ENCODE measurements around the gene ARHGAP26. TPM values are rescaled to one million over a fixed set of nuclear protein-coding genes. Genes with fewer than 3 reads are reported as not detected.

ARHGAP26 gene
- total RNA-seq, 1 experiment from 2014 or later, result 1.7 TPM

GRCh38 chr5:143268388-143268787 lies 498.2 kb downstream of the ARHGAP26 start:
- DNase-seq (ENCODE audit: low spot score), result no peak

- no peak for DNase-seq (ENCODE audit: low spot score)
Observed at GRCh38 chr5:143271431-143271830, 501.3 kb downstream of the ARHGAP26 start.

- DNase-seq (ENCODE audit: low spot score), result no peak
Observed at GRCh38 chr5:143274952-143275351, 504.8 kb downstream of the ARHGAP26 start.

- DNase-seq (ENCODE audit: low spot score), result no peak
Observed at GRCh38 chr5:143275512-143276363, 505.6 kb downstream of the ARHGAP26 start.

GRCh38 chr5:143277536-143277935 lies 507.4 kb downstream of the ARHGAP26 start:
- DNase-seq (ENCODE audit: low spot score), result no peak

Other genes with a start within 250 kb of the ARHGAP26 start
- gene FGF1, start 84.3 kb upstream of the ARHGAP26 start, total RNA-seq (2014; rRNA removed; shearing (Covaris generic)), result 3.1 and 3.2 TPM in 2 replicates

Data from H4 (cell line).